IMR-90 (cell line): ENCODE results near the gene SVBP. TPM values are rescaled to one million over a fixed set of nuclear protein-coding genes. Genes with fewer than 3 reads are reported as not detected.

Source experiments
- ATAC-seq: fragments of 200-7000 bp; cut with Tn5 transposase; 2 replicates; pipeline ENCODE4 v1.9.1; 2020; ENCODE audit warnings: low read depth, mild to moderate bottlenecking, moderate library complexity
- BruUV-seq: library from RNA; stranded (reverse); fragments of 400-500 nt; replicated peaks from 2 replicates; lab custom pipeline; 2021; lab: Mats Ljungman, UMichigan
- CTCF ChIA-PET: fragments of 300-600 bp; formaldehyde crosslinking; extraction: SDS; loops from one replicate; lab custom pipeline; 2021; ENCODE audit warnings: antibody characterized with exemption; lab: Yijun Ruan, JAX
- POLR2A ChIA-PET: fragments of 300-600 bp; sonication (Branson Sonifier 250); formaldehyde crosslinking; loops from one replicate; lab custom pipeline; 2022; ENCODE audit warnings: antibody characterized with exemption; ENCODE audit not compliant: unreplicated experiment; lab: Charles Lee
- DNase-seq: peaks from one replicate; pipeline ENCODE4 v3.0.0; 2013
- H2AFZ ChIP-seq: replicated peaks from 2 replicates; pipeline ENCODE3; 2013; ENCODE audit warnings: low read length, mild to moderate bottlenecking; ENCODE audit not compliant: poor library complexity
- H2AK5ac ChIP-seq: 2 replicates; pipeline ENCODE4 v1.6.1; 2013; ENCODE audit warnings: low read depth, low read length, inconsistent platforms
- H2AK9ac ChIP-seq: replicated peaks from 2 replicates; pipeline ENCODE3; 2013; ENCODE audit warnings: mild to moderate bottlenecking, low read depth, low read length, moderate library complexity; ENCODE audit not compliant: poor library complexity
- H2BK120ac ChIP-seq: 2 replicates; pipeline ENCODE4 v1.6.1; 2013; ENCODE audit warnings: low read depth, low read length, inconsistent platforms
- H2BK15ac ChIP-seq: 3 replicates; pipeline ENCODE4 v1.6.1; 2013; ENCODE audit warnings: low read depth, low read length, inconsistent platforms
- H2BK20ac ChIP-seq: 2 replicates; pipeline ENCODE4 v1.6.1; 2013; ENCODE audit warnings: low read depth, mild to moderate bottlenecking, inconsistent platforms, low read length, moderate library complexity
- H2BK5ac ChIP-seq: 2 replicates; pipeline ENCODE4 v1.6.1; 2013; ENCODE audit warnings: mild to moderate bottlenecking, low read depth, low read length, inconsistent platforms; ENCODE audit not compliant: poor library complexity, severe bottlenecking
- H3K14ac ChIP-seq: replicated peaks from 2 replicates; pipeline ENCODE4 v1.6.1; 2013; ENCODE audit warnings: low read depth, low read length, inconsistent platforms
- H3K18ac ChIP-seq: 2 replicates; pipeline ENCODE4 v1.6.1; 2013; ENCODE audit warnings: low read depth, low read length, control low read depth
- H3K23ac ChIP-seq: 2 replicates; pipeline ENCODE4 v1.6.1; 2013; ENCODE audit warnings: low read depth, low read length, inconsistent platforms
- H3K27ac ChIP-seq: 2 replicates; pipeline ENCODE4 v1.5.1; 2013; ENCODE audit warnings: mild to moderate bottlenecking, control low read depth, low read length; ENCODE audit not compliant: insufficient read depth
- H3K27me3 ChIP-seq: 2 replicates; pipeline ENCODE4 v1.6.1; 2013; ENCODE audit warnings: low read length; ENCODE audit not compliant: control insufficient read depth, insufficient read depth
- H3K36me3 ChIP-seq: 2 replicates; pipeline ENCODE4 v1.6.1; 2013; ENCODE audit warnings: low read length, mixed read lengths; ENCODE audit not compliant: control insufficient read depth, insufficient read depth
- H3K4ac ChIP-seq: 2 replicates; pipeline ENCODE4 v1.6.1; 2013; ENCODE audit warnings: low read depth, low read length, inconsistent platforms
- H3K4me1 ChIP-seq: 2 replicates; pipeline ENCODE4 v1.6.1; 2013; ENCODE audit warnings: low read length, mixed read lengths; ENCODE audit not compliant: control insufficient read depth, insufficient read depth
- H3K4me2 ChIP-seq: 2 replicates; pipeline ENCODE4 v1.6.1; 2013; ENCODE audit warnings: low read depth, mild to moderate bottlenecking, control low read depth, low read length, moderate library complexity
- H3K4me3 ChIP-seq: 2 replicates; pipeline ENCODE4 v1.5.1; 2013; ENCODE audit warnings: low read depth, mild to moderate bottlenecking, control low read depth, low read length, moderate library complexity; ENCODE audit not compliant: insufficient read depth
- H3K56ac ChIP-seq: 2 replicates; pipeline ENCODE4 v1.6.1; 2013; ENCODE audit warnings: low read length, inconsistent platforms; ENCODE audit not compliant: insufficient read depth; ENCODE audit errors: extremely low read depth
- H3K79me1 ChIP-seq, 2 experiments: 2 replicates each; pipeline ENCODE4 v1.6.1; 2013; ENCODE audit warnings: low read length in 2 of 2, inconsistent platforms in 1 of 2, low read depth in 1 of 2
- H3K9ac ChIP-seq: 2 replicates; pipeline ENCODE4 v1.6.1; 2013; ENCODE audit warnings: low read depth, low read length, control low read depth
- H3K9me1 ChIP-seq: 2 replicates; pipeline ENCODE4 v1.6.1; 2013; ENCODE audit warnings: low read length, inconsistent platforms; ENCODE audit not compliant: insufficient read depth
- H3K9me3 ChIP-seq: 2 replicates; pipeline ENCODE4 v1.6.1; 2013; ENCODE audit warnings: low read length; ENCODE audit not compliant: control insufficient read depth, insufficient read depth
- H4K20me1 ChIP-seq: 2 replicates; pipeline ENCODE4 v1.6.1; 2013; ENCODE audit warnings: low read length, inconsistent platforms; ENCODE audit not compliant: insufficient read depth
- H4K5ac ChIP-seq: 2 replicates; pipeline ENCODE4 v1.6.1; 2013; ENCODE audit warnings: mild to moderate bottlenecking, low read depth, low read length, control low read depth
- H4K8ac ChIP-seq, 2 experiments: 2 replicates each; pipeline ENCODE4 v1.6.1; 2013; ENCODE audit warnings: low read depth in 2 of 2, low read length in 2 of 2, control low read depth in 1 of 2, inconsistent platforms in 1 of 2
- H4K91ac ChIP-seq: 2 replicates; pipeline ENCODE4 v1.6.1; 2013; ENCODE audit warnings: low read depth, low read length, inconsistent platforms; ENCODE audit not compliant: insufficient read depth
- BHLHE40 ChIP-seq: fragments of 150-350 bp; IDR thresholded peaks from 2 replicates; pipeline ENCODE4 v1.6.1; 2016; ENCODE audit warnings: mild to moderate bottlenecking, low read depth, low read length
- CEBPB ChIP-seq: IDR thresholded peaks from 2 replicates; pipeline ENCODE4 v1.6.1; 2012; ENCODE audit warnings: low read depth, low read length, improper control_type of control experiment
- CHD1 ChIP-seq: IDR thresholded peaks from 2 replicates; pipeline ENCODE4 v1.6.1; 2012; ENCODE audit warnings: low read depth, low read length, improper control_type of control experiment
- FOS ChIP-seq: fragments of 150-350 bp; IDR thresholded peaks from 2 replicates; pipeline ENCODE4 v1.6.1; 2016; ENCODE audit warnings: low read depth, low read length
- MAFK ChIP-seq: IDR thresholded peaks from 2 replicates; pipeline ENCODE4 v1.6.1; 2012; ENCODE audit warnings: low read depth, low read length, improper control_type of control experiment
- MAZ ChIP-seq: IDR thresholded peaks from 2 replicates; pipeline ENCODE4 v1.6.1; 2012; ENCODE audit warnings: low read depth, mild to moderate bottlenecking, low read length, improper control_type of control experiment, moderate library complexity, borderline replicate concordance
- NFE2L2 ChIP-seq: fragments of 150-350 bp; IDR thresholded peaks from 2 replicates; pipeline ENCODE4 v1.6.1; 2016; ENCODE audit warnings: low read depth, mild to moderate bottlenecking, low read length
- POLR2A ChIP-seq: IDR thresholded peaks from 2 replicates; pipeline ENCODE4 v1.6.1; 2012; ENCODE audit warnings: mild to moderate bottlenecking, low read depth, low read length
- RAD21 ChIP-seq: IDR thresholded peaks from 2 replicates; pipeline ENCODE4 v1.6.1; 2012; ENCODE audit warnings: low read length, improper control_type of control experiment
- RCOR1 ChIP-seq: IDR thresholded peaks from 2 replicates; pipeline ENCODE4 v1.6.1; 2012; ENCODE audit warnings: mild to moderate bottlenecking, low read length, improper control_type of control experiment; ENCODE audit not compliant: insufficient replicate concordance
- SMC3 ChIP-seq: fragments of 150-350 bp; IDR thresholded peaks from 2 replicates; pipeline ENCODE4 v1.6.1; 2016; ENCODE audit warnings: low read depth, mild to moderate bottlenecking, antibody characterized with exemption, low read length, moderate library complexity
- dilution Hi-C: fragments of 300-500 bp; cut with HindIII; formaldehyde crosslinking; loops from one replicate; pipeline ENCODE4 v1.14.3; 2018; ENCODE audit warnings: low sequenced_read_pairs; ENCODE audit not compliant: unreplicated experiment
- in situ Hi-C: fragments of 300-500 bp; cut with MboI; formaldehyde crosslinking; loops from 3 replicates; pipeline ENCODE4 v1.14.3; 2019; ENCODE audit warnings: low sequenced_read_pairs, inconsistent platforms, mixed read lengths
- intact Hi-C: fragments of 100-400 bp; cut with micrococcal nuclease; formaldehyde crosslinking; loops from 2 replicates; pipeline ENCODE4 v1.10.0; 2022
- polyA plus RNA-seq, 3 experiments: library from polyadenylated mRNA; depleted of rRNA; stranded (reverse); fragments of >200 nt; gene quantifications; 2 replicates each; pipeline ENCODE4 v1.2.3, GENCODE V29; 2012; ENCODE audit warnings: low replicate concordance in 1 of 3
- total RNA-seq: library from RNA; depleted of rRNA; stranded (reverse); fragments of >200 nt; gene quantifications from 2 replicates; pipeline ENCODE4 v1.2.3, GENCODE V29; 2012
- TF ChIP-seq, protein P1 (sequence below): fragments of 150-350 bp; IDR thresholded peaks from 2 replicates; pipeline ENCODE4 v1.6.1; 2017; ENCODE audit warnings: mild to moderate bottlenecking, antibody characterized with exemption, low read length, low read depth

SVBP gene
- total and polyA plus RNA-seq, 2 of the 4 experiments (the other 2 are of a cell fraction), result 9.7 to 11.5 TPM

DNA sequence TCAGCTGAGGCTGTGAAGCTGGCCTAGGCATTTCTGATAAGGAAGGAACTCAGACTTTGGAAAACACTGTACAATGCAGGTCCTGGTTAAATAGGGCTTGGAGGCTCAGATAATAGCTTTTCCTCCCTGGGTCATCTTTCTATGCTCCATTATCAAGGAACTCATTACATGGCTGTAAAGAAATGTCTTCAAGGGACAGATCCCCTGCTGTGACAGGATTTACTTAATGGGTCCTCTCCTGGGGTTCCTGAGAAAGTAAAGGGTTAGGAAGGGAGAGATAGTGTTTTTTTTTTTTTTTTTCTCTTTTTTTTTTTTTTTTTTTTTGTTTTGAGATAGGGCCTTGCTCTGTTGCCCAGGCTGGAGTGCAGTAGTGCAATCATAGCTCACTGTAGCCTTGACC is 14.1 kb upstream of the SVBP start:
- intact Hi-C loops (no loop called here), dilution Hi-C loops (no loop called here), in situ Hi-C loops (no loop called here)
- DNase-seq, result no peak
- Histone ChIP-seq H4K20me1 (no peaks in the 10 kb centered on the region), H3K36me3 (peaks cover 12% of the 10 kb centered on the region; the same call in 1 of the 2 replicates), H3K27me3 (no peaks in the 10 kb centered on the region), H3K9me3 (no peaks in the 10 kb centered on the region), H4K8ac (no peak overlapping the region), H3K56ac (no peak overlapping the region), H4K91ac (no peak overlapping the region), H2AFZ (no peak overlapping the region), H3K27ac (no peak overlapping the region), H3K4ac (no peak overlapping the region), H2BK5ac (no peak overlapping the region), H3K4me1 (no peaks in the 10 kb centered on the region), H3K9me1 (peaks cover 6% of the 10 kb centered on the region), H3K14ac (no peak overlapping the region), H2AK9ac (no peak overlapping the region), H3K9ac (no peak overlapping the region), H2BK120ac (no peak overlapping the region), H3K23ac (no peak overlapping the region), H3K4me3 (no peak overlapping the region), H4K5ac (no peak overlapping the region), H2AK5ac (no peak overlapping the region), H3K18ac (no peak overlapping the region), H2BK15ac (no peak overlapping the region), H3K79me1 (no peaks in the 10 kb centered on the region), H3K4me2 (no peak overlapping the region), H2BK20ac (no peak overlapping the region)
- TF ChIP-seq NFE2L2 (no peak), POLR2A (no peak), CEBPB (no peak), RAD21 (no peak), CHD1 (no peak), RCOR1 (no peak), SMC3 (no peak), MAFK (no peak), MAZ (no peak), FOS (no peak), BHLHE40 (no peak)
- TF ChIP-seq, protein P1, sequence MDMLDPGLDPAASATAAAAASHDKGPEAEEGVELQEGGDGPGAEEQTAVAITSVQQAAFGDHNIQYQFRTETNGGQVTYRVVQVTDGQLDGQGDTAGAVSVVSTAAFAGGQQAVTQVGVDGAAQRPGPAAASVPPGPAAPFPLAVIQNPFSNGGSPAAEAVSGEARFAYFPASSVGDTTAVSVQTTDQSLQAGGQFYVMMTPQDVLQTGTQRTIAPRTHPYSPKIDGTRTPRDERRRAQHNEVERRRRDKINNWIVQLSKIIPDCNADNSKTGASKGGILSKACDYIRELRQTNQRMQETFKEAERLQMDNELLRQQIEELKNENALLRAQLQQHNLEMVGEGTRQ, result no peak
- POLR2A ChIA-PET, result no interaction called here
- no peak for ATAC-seq
- BruUV-seq, result no TSS peak
- CTCF ChIA-PET, result no interaction called here
